ENCODE results near the gene WSB2. TPM values are rescaled to one million over a fixed set of nuclear protein-coding genes. Genes with fewer than 3 reads are reported as not detected.

Gene WSB2
- total and polyA plus RNA-seq, 9 of the 15 experiments (the other 6 are each of a cell fraction or from before 2014, with no cell fraction given): 31.4 to 77.6 (median 52.6) TPM

- no peak for TF ChIP-seq RBM15 (IDR thresholded peaks at IDR 0.05; ENCODE audit: insufficient read depth, low read length)
- no peak for TF ChIP-seq THAP12 (CRISPR knock-in tag; IDR thresholded peaks at IDR 0.05)
- peak; percentile 78 for TF ChIP-seq ZBTB9 (CRISPR knock-in tag; IDR thresholded peaks at IDR 0.05)
- 0 out of 2 replicates have a peak, but pooled peaks have one; percentile 6 for TF ChIP-seq PKNOX1 (IDR thresholded peaks at IDR 0.05)
- TF ChIP-seq MNT (conservative IDR thresholded peaks at IDR 0.05): 0 out of 4 replicates have a peak, but pooled peaks of 1 of the 2 experiments have one; percentile 1
- TF ChIP-seq ZFX (CRISPR knock-in tag; IDR thresholded peaks at IDR 0.05): peak; percentile 32; the same call in 1 of the 2 replicates
- TF ChIP-seq SAP30 (IDR thresholded peaks at IDR 0.05; ENCODE audit: borderline replicate concordance, insufficient read depth, low read depth, low read length, poor library complexity, severe bottlenecking): peak; percentile 41
- TF ChIP-seq POLR2G (IDR thresholded peaks at IDR 0.05; ENCODE audit: low read depth, low read length): 0 out of 2 replicates have a peak, but pooled peaks have one; percentile 18
- TF ChIP-seq POLR3A (IDR thresholded peaks at IDR 0.05; ENCODE audit: borderline replicate concordance, extremely low read depth, insufficient read depth, insufficient read length): no peak
- peak; percentile 40; the same call in 1 of the 2 replicates for TF ChIP-seq RBFOX2 (IDR thresholded peaks at IDR 0.05; ENCODE audit: low read depth, low read length)
These were observed 523 bp downstream of the WSB2 start (continued) for GRCh38 chr12:118060301-118061010.

All from K562 (cell line).